Dedifferentiated amniotic fluid mesenchymal stem cell (primary cell): Measurements from ENCODE around the gene BAIAP2.
"Not testable (repeated sequence)": the region's sequence is repeated elsewhere in the genome, so short reads cannot be mapped to it uniquely, and the experiment has no call there.

Source experiments
- DNase-seq: peaks from one replicate; pipeline ENCODE4 v3.0.0-alpha.2; 2016; ENCODE audit errors: extremely low spot score

BAIAP2 gene

GRCh38 chr17:81025065-81025740 lies 9.7 kb upstream of the BAIAP2 start:
- DNase-seq: no peak

DNA sequence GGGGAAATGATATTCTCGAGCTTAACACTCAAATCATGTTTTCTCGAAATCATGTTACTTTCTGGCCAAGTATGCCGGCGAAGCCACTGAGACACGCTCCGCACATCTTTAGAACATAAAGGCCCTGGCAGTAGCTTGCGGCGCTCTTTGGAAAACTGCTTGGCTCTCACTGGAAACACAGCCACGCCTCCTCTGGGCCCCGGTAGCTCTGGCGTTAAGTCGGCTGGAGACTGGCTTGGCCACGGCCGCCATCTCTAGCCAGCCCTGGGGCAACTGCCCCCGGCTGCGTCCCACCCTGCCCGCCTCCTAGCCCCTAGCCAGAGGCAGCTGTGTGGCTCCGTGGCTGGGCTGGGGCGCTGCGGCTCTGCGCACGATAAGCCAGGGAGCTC lies 9.2 kb upstream of the BAIAP2 start:
- no peak for DNase-seq

DNA sequence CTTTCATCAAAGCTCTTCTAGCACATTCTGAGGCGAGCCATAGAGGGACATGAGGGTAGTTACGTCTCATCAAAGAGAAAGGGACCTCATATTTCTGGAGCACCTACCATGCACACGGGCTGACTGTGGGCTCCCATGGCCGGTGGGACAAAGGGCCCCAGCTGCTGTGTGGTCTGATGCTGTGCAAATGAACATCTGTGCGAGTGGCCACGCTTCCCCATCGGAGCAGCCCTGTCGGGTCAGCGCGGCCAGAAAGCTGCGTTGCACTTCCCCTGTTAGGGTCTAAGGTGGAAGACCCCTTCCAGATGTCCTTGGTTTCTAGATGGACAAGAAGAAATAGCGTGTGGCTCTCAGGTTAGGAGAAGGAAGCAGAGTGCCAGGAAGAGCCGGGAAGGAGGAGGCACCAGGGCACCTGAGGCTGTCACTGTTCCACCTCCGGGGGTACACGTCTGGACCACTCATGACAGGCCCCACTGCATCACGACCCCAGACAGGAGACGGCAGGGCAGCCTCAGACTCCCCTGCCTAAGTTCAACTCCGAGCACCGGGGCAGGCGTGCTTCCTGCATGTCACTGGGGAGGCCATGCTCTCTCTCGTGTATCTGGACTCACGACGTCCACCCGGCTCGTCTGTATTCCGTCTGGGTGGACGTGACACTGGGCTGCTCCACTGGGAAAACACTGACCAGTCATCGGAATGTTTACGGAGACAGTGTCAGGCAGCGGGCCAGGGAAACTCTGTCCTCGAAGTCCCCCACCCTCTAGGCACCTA lies 8.5 kb upstream of the BAIAP2 start:
- no peak for DNase-seq

DNA sequence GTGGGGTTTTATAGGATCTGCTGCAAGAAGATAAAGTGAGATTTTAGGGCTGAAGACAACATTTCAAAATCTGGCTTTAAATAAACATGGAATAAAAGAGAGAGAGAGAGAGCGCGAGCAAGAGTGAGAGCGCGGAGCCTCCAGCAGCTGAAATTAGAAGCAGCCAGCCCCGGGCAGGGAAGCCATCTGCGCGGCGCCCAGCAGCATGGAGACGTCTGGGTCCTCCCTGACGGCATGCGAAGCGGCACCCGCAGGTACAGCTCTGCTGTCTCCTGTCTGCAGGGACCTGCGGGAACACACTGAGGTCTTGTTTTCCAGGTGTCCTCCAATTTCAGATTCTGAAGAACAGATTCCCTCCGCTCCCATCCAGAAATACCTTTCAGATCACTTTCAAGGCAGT lies 7.9 kb upstream of the BAIAP2 start:
- no peak for DNase-seq

DNA sequence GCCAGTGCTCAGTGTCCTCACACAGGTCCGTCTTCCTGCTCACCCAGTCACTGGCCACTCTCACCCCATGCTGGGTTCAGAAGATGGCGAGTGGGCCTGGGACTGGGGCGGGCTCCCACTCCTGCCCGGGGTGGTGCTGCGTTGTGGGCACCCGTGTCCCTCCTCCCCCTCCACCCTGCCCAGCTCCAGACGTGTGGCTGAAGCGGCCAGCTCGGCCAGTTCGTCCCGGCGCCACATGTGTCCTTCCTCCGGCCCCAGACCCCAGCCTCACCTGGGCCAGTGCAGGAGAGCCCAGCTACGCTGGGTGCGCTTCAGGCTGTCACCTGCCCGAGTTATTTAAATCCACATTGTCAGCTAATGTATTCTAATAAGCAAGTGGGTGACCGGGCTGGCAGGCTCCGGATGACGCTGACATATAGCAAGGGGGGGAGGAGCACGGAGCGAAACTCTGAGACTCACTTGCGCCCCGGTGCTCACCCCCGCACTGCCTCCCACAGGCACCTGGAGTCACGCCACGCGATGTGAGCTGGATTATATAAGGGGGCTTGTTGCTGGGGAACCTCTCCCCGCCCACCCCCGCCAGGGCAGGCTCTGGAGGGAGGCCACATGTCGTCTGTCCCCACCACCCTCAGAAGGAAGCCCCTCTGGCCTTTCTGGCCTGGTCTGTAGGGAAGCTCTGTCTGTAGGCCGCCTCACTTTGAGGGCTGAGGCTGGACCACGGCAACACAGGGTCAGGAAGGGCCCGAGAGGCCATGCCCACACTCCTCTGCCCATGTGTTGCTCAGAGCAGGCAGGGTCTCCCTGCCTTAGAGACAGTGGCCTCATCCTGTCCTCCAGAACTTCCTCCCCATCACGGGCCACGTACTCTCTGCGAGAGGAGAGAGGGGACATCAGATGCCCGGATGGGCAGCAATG lies 7.1 kb upstream of the BAIAP2 start:
- no peak for DNase-seq

GRCh38 chr17:81028506-81028858 lies 6.5 kb upstream of the BAIAP2 start:
- DNase-seq: no peak

DNA sequence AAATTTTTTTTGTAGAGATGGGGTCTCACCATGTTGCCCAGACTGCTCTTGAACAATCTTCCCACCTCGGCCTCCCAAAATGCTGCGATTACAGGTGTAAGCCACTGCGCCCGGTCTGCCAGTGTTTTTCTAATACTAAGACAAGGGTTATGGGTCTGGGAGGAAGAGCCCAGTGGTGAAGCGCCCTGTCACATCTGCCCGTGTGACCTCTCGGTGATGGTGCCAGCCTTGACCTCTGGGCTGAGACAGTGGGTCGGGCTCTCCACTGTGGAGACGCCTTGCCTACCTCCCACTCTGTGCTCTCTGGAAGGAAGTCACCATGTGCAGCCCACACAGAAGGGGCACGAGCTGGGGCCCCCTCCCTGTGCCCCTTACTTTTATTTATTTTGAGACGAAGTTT lies 5.1 kb upstream of the BAIAP2 start:
- no peak for DNase-seq

- DNase-seq: not testable (repeated sequence)
Observed at GRCh38 chr17:81030312-81030711, 4.6 kb upstream of the BAIAP2 start.

DNA sequence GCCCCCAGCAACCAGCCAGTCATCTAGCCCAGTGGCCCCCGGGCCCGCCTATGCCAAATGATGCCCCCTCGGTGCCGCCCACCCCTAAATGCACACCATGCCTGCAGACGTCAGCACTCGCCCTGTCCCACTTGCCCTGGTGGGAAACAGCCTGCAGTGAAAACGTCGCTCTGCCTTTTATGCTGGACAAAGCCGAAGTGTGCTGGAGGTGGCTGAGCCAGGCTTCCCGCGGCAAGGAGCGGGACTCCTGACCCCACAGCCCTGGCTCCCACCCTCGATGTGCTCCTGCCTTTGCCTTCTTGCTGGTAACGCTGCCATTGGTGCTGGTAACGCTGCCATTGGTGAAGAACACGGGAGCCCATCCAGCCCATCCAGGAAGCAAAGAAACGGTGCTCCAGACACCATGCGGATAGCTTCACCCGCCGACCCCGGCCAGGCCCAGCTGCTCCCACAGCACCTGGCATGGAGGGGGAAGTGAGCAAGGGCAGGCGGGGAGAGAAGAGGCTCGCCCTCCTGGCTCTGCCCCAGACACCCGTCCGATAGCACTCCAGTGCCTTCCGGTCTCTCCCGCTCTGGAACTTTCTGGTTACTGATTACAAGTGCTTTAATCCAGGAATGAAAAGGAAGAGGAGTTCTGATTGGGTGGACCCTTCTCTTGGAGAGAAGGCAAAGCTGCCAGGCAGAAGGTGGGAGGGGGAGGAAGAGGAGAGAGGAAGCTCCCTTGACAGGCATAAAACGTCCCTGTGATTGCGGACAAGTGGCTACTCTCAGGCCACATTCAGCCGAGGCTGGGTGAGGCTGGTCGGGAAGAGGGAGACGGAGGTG lies 4.0 kb upstream of the BAIAP2 start:
- DNase-seq: no peak

DNA sequence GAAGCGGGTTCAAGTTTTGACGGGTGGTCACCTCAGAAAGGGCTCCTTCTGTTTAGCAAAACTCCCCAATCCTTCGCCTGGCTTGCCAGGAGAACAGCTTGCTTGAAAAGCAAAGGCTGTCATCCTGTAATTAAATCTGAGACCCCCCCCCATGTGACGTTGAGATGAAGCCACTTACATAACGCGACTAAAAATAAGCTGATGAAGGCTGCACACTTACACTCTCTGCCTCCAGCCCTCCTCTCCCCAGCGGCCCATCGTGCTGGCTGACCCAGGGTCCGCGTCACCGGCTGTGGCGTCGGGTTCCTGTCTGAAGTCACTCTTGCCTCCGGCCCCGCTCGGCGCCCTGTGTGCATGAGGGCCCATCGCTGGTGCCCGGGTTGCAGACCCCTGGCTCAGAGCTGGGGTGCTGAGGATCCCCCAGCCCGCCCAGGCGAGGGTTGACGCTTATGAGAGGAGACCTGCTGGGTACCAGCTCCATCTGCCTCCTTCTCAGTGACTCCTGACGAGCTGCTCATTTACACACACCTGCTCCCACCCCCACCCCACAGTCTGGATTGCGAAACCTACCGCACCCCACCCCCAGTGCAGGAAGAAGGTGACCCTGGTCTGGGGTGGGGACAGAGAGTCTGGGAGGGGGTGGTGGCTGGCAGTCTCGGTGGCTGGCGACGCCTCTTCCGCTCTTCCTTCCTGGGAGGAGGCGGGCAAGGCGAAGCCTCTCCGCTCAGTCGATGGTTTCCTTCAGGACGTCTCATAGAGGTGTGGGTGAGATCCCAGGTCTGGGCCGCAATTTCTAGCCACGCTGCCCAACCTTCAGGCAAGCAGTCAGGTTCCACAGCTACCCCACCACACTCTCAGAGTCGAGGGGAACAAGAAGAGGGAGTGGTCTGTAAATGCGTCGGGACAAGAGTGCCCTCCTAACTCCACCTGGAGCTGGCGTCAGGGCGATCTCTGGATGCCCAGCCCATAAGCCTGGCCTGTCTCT lies 3.1 kb upstream of the BAIAP2 start:
- DNase-seq: no peak

- DNase-seq: no peak
Observed at GRCh38 chr17:81032641-81033480, 2.1 kb upstream of the BAIAP2 start.

- no peak for DNase-seq
Observed at GRCh38 chr17:81033535-81034167, 1.3 kb upstream of the BAIAP2 start.

- DNase-seq: no peak
Observed at GRCh38 chr17:81034168-81034777, 678 bp upstream of the BAIAP2 start.

DNA sequence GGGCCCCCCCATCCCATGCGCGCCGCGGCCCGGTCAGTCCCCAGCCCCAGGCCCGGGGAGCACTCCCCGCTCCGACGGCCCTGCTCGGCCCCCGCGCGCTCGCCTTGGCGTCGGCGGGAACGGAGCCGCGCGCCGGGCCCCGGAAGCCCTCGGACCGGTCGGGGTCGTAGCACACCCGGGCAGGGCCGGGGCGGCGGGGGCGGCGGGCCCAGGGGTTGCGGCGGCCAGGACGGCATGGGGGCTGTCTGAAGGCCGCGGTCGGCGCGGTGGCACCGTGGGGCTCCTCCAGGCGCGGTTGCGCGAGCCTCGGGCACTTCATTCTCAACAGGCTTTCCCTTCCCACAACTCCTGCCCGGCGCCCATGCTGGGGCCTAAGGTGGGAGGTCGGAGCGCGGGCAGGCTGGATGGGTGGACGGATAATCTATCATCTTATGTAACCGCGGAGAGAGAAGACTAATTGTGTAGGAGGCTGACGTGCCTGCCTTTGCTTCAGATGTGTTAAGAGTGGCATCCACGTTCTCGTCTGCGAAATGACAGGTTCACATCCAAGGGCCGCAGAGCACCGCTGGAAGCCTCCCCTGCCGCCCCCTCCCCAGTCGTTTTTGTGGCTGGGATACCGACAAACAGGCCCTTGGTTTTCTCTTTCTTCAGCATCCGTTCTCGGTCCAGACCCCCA lies 708 bp downstream of the BAIAP2 start:
- DNase-seq: no peak

GRCh38 chr17:81036197-81036941 lies 1.4 kb downstream of the BAIAP2 start:
- no peak for DNase-seq

- DNase-seq: no peak
Observed at GRCh38 chr17:81037026-81037797, 2.3 kb downstream of the BAIAP2 start.
